Brain microvascular endothelial cell (primary cell): ENCODE data around the gene ASXL2.

ENCODE experiments used
- DNase-seq: peaks from one replicate; pipeline ENCODE4 v3.0.0-alpha.2; 2020
- H3K27ac ChIP-seq: fragments of 250-450 bp; sonication (Bioruptor Pico); 2 replicates; pipeline ENCODE4 v1.5.1; 2020; ENCODE audit warnings: mild to moderate bottlenecking, moderate library complexity
- H3K27me3 ChIP-seq: fragments of 250-450 bp; sonication (Bioruptor Pico); replicated peaks from 2 replicates; pipeline ENCODE4 v1.5.1; 2020; ENCODE audit warnings: mild to moderate bottlenecking
- H3K36me3 ChIP-seq: fragments of 250-450 bp; sonication (Bioruptor Pico); replicated peaks from 2 replicates; pipeline ENCODE4 v1.5.1; 2020; ENCODE audit warnings: mild to moderate bottlenecking
- H3K4me3 ChIP-seq: 2 replicates; pipeline ENCODE4 v1.5.1; 2011; ENCODE audit warnings: low read depth, mild to moderate bottlenecking, control low read depth, low read length, moderate library complexity
- in situ Hi-C: cut with HindIII; loops from 2 replicates; pipeline ENCODE4 v1.10.0; 2017; ENCODE audit warnings: low sequenced_read_pairs, low pct_ligation_motif_present
- TF ChIP-seq, protein P1 (sequence below): IDR thresholded peaks from 2 replicates; pipeline ENCODE4 v1.5.1; 2011; ENCODE audit warnings: low read depth, mild to moderate bottlenecking, moderate library complexity, low read length, control low read depth, inconsistent platforms; ENCODE audit errors: missing control alignments

Gene ASXL2

GRCh38 chr2:25819597-25820039 lies 58.7 kb downstream of the ASXL2 start:
- no peaks in the 10 kb centered on the region for H3K27me3 ChIP-seq
- no peaks in the 10 kb centered on the region for H3K36me3 ChIP-seq
- no peak overlapping the region for H3K27ac ChIP-seq
- TF ChIP-seq, protein P1, sequence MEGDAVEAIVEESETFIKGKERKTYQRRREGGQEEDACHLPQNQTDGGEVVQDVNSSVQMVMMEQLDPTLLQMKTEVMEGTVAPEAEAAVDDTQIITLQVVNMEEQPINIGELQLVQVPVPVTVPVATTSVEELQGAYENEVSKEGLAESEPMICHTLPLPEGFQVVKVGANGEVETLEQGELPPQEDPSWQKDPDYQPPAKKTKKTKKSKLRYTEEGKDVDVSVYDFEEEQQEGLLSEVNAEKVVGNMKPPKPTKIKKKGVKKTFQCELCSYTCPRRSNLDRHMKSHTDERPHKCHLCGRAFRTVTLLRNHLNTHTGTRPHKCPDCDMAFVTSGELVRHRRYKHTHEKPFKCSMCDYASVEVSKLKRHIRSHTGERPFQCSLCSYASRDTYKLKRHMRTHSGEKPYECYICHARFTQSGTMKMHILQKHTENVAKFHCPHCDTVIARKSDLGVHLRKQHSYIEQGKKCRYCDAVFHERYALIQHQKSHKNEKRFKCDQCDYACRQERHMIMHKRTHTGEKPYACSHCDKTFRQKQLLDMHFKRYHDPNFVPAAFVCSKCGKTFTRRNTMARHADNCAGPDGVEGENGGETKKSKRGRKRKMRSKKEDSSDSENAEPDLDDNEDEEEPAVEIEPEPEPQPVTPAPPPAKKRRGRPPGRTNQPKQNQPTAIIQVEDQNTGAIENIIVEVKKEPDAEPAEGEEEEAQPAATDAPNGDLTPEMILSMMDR = no peak
- no peak for DNase-seq
- H3K4me3 ChIP-seq = no peak overlapping the region
- in situ Hi-C loops = no loop called here

- no peak overlapping the region for H3K4me3 ChIP-seq
- TF ChIP-seq, protein P1 = no peak
- H3K27ac ChIP-seq = no peak overlapping the region
- DNase-seq = no peak
- no peaks in the 10 kb centered on the region for H3K36me3 ChIP-seq
- H3K27me3 ChIP-seq = no peaks in the 10 kb centered on the region
- in situ Hi-C loops = no loop called here
Observed at GRCh38 chr2:25817630-25818029, 60.7 kb downstream of the ASXL2 start.

GRCh38 chr2:25817006-25817405 lies 61.3 kb downstream of the ASXL2 start:
- Histone ChIP-seq H3K27me3 (no peaks in the 10 kb centered on the region), H3K27ac (no peak overlapping the region), H3K36me3 (no peaks in the 10 kb centered on the region), H3K4me3 (no peak overlapping the region)
- DNase-seq = no peak
- in situ Hi-C loops = no loop called here
- TF ChIP-seq, protein P1 = no peak

DNA sequence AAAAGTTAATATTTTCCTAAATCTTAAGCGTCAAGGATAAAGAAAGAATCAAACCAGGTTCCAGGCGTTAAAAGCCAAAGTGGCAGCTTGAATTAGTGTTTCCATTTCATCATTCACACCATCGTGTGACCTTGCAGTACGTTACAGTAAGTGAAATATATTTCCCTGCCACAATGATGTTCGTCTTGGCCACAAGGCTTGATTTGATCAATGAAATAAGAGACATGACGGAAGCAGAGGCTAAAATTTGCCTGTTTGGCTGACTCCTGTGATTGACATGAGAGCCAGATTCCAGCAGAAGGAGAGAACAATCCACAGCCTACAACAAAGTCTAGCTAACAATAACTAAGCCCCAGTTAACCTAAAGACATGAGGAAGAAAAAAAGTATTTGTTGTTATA lies 62.0 kb downstream of the ASXL2 start:
- Histone ChIP-seq H3K27ac (no peak overlapping the region), H3K4me3 (no peak overlapping the region), H3K36me3 (no peaks in the 10 kb centered on the region), H3K27me3 (no peaks in the 10 kb centered on the region)
- TF ChIP-seq, protein P1 = no peak
- no peak for DNase-seq
- in situ Hi-C loops = no loop called here

- no peak overlapping the region for H3K27ac ChIP-seq
- TF ChIP-seq, protein P1 = no peak
- in situ Hi-C loops = no loop called here
- H3K4me3 ChIP-seq = no peak overlapping the region
- H3K36me3 ChIP-seq = peaks cover 2% of the 10 kb centered on the region
- DNase-seq = no peak
- no peaks in the 10 kb centered on the region for H3K27me3 ChIP-seq
Observed at GRCh38 chr2:25814681-25815080, 63.6 kb downstream of the ASXL2 start.

DNA sequence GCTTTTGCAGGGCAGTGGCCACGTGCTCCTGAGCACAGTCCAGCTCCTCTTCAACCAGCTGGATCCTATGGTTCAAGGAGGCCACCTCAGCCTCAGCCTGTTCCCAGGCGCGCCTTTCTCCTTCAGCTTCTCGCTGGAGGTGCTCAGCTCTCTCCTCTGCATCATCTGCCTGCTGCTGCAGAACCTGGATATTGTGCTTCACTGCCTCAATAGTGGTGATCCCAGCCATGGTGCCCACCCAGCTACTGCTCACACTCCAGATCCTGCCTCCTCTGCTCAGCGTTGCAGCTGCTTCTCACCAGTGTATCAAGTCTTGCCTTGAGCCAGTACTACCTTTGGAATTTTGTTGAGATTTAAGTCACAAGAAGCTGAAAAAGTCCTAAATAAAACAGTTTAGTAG lies 67.9 kb downstream of the ASXL2 start:
- TF ChIP-seq, protein P1 = no peak
- no peak overlapping the region for H3K27ac ChIP-seq
- no peaks in the 10 kb centered on the region for H3K27me3 ChIP-seq
- peaks cover 2% of the 10 kb centered on the region for H3K36me3 ChIP-seq
- H3K4me3 ChIP-seq = no peak overlapping the region
- no peak for DNase-seq
- in situ Hi-C loops = no loop called here
